ENCODE data around the gene ZNF124.
"Not testable (repeated sequence)": the region's sequence is repeated elsewhere in the genome, so short reads cannot be mapped to it uniquely, and the experiment has no call there.

Gene ZNF124

DNA sequence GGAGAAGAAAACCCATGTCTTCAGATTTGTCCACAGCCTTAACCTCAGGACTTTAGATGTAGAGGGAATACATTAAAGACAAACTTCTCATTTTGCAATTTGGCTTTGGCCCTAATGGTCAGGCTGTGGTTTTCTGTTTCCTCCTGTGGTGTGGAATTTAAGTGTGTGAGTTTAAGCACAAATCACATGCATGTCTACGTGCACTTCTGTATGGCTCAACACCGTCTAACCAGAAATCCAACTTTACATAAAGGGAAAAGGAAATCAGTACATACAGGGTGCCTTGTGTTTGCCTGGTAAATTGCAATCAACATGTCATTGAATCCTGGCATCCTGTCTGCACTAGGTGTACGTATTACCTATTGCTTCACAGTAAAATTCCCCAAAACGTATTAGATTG, 1.2 kb upstream of the ZNF124 start:
- DNase-seq (ENCODE audit: low read depth), result no peak

DNA sequence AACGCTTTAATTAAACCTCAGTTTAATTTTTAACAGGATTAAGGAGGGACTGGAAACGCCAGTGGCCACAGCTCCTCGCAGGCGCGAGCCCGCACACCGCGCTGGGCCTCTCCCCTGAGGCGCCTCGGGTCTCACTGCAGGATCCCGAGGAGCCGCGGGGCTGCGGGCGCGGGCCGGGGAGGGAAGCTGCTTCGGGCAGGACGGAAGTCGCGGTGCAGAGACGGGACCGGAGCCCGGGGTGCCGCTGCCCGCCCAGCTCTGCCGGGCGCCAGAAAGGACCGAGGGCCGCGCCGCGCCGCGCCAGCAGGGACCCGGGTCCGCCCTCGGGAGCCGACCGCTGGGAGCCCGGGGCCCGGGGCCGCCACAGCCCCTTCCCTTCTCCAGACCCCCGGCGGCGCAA, 377 bp downstream of the ZNF124 start:
- not testable (repeated sequence) for DNase-seq (ENCODE audit: low read depth)

DNA sequence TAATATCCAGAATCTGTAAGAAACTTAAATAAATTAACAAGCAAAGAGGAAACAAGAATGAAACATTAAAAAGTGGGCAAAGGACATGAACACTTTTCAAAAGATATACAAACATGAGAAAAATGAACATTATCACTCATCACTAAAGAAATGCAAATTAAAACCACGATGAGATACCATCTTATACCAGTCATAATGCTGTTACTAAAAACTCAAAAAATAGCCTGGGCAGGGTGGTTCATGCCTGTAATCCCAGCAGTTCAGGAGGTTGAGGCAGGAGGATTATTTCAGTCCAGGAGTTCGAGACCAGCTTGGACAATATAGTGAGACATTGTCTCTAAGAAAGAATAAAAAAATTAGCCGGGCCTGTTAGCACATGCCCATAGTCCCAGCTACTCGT, 6.1 kb downstream of the ZNF124 start:
- DNase-seq (ENCODE audit: low read depth), result no peak

DNA sequence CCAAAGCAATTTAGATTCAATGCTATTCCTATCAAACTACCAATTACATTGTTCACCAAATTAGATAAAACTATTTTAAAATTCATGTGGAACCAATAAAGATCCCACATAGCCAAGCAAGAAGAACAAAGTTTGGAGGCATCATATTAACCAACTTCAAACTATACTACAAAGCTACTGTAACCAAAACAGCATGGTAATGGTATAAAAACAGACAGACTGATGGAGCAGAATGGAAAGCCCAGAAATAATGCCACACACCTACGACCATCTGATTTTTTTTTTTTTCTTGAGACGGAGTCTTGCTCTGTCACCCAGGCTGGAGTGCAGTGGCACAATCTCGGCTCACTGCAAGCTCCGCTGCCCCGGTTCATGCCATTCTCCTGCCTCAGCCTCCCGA, 7.1 kb downstream of the ZNF124 start:
- no peak for DNase-seq (ENCODE audit: low read depth)

DNA sequence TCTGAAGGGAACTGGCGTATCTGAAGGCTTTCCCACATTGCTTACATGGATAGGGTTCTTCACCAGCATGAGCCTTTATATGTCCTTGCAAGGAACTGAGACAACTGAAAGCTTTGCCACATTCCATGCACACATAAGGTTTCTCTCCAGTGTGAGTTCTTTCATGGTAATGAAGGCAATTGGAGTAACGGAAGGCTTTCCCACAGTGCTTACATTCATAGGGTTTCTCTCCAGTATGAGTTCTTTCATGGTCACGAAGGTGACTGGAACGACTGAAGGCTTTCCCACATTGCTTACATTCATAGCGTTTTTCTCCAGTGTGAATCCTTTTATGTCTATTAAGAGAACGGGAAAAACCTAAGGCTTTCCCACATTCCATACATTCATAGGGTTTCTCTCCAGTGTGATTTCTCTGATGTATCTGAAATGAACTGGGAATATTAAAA, 15.0 kb downstream of the ZNF124 start:
- DNase-seq (ENCODE audit: low read depth), result no peak

DNA sequence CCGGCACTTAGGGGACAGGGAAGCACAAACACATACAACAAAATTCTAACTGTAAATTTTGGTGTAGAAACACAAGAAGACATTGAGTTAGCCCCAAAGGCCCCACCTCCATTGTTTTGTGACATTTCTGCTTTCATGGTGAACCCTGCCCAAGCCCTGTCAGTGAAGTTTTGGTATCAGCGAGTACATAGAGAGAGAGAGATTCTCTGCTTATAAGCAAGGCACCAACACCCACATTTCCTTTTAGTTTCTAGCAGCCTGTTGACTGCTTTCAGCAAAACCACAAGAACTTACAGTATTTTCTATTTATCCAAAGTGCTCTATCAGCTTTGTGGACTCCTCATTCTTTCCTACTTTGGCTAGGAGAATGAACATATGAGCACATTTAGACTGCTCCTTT, 24.0 kb downstream of the ZNF124 start:
- no peak for DNase-seq (ENCODE audit: low read depth)

DNA sequence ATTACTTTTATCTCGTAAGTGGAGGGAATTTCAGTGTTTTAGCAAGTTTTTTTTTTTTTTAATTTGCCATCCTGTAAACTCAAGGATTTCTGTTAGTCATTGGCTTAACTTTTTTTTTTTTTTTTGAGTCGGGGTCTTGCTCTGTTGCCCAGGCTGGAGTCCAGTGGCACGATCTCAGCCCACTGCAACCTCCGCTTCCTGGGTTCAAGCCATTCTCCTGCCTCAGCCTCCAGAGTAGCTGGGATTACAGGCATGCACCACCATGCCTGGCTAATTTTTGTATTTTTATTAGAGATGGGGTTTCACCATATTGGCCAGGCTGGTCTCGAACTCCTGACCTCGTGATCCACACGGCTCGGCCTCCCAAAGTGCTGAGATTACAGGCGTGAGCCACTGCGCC, 24.7 kb downstream of the ZNF124 start:
- DNase-seq (ENCODE audit: low read depth), result not testable (repeated sequence)

DNA sequence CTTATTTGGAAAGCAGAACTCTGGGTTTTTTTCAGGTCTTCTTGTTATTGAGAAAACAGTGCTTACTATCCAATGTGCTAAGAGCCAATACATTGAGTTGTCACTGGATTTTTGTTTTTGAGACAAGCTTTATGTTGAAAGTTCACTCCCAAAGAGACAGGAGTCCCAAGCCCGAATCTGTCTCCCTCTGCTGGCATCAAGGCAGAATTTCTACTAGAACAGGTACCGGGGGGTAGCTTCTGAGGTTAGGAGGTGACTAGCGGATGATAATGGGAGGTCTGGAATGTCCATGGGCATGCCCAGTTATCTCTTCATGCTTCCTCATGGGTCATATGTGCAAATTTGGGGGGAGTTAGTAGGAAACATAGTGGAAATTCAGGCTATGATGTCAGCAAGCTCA, 25.1 kb downstream of the ZNF124 start:
- DNase-seq (ENCODE audit: low read depth), result no peak

DNA sequence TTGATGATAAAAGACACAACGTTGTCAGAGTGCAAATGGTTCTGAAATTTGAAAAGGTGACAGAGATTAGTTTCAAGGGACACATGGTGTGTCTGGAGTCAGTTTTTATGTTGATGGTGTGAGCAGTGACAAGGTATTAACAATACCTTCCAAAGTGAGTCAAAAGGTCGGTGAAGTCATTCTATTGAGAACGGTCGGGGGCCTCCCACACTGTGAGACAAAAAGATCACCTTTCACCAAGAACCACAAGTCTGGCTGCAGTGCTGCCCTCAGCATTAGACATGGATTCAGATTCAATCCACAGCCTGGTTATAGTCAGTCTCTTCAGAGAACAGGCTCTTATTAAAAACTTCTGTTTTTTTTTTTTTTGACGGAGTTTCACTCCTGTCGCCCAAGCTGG, 26.5 kb downstream of the ZNF124 start:
- no peak for DNase-seq (ENCODE audit: low read depth)

DNA sequence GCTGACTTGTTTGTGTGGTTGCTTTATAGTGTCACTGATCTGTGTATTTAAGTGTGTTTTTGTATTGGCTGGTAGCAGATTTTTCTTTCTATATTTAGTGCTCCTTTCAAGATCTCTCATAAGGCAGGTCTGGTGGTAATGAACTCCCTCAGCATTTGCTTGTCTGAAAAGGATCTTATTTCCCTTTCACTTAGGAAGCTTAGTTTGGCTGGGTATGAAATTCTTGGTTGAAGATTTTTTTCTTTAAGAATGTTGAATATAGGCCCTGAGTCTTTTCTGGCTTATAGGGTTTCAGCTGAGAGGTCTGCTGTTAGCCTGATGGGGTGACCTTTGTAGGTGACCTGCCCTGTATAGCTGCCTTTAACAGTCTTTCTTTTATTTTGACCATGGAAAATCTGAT, 32.3 kb downstream of the ZNF124 start:
- DNase-seq (ENCODE audit: low read depth), result not testable (repeated sequence)

DNA sequence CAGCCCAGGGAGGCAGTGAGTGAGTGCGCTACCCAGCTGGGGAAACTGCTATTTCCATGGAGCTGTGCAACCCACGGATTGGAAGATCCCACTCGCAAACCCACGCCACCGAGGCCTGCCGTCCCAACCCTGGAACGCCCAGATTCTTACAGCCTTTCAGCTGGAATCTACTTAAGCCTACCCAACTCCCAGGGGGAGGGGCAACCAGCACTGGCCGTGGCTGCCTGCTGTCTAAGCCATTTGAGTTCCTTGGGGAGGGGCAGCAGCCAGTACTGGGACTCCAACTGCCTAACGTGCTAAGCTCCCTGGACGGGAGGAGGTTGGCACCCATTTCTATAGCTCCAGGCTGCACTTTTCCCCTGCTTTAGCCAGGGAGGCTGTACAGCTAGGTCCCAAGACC, 40.6 kb downstream of the ZNF124 start:
- no peak for DNase-seq (ENCODE audit: low read depth)

DNA sequence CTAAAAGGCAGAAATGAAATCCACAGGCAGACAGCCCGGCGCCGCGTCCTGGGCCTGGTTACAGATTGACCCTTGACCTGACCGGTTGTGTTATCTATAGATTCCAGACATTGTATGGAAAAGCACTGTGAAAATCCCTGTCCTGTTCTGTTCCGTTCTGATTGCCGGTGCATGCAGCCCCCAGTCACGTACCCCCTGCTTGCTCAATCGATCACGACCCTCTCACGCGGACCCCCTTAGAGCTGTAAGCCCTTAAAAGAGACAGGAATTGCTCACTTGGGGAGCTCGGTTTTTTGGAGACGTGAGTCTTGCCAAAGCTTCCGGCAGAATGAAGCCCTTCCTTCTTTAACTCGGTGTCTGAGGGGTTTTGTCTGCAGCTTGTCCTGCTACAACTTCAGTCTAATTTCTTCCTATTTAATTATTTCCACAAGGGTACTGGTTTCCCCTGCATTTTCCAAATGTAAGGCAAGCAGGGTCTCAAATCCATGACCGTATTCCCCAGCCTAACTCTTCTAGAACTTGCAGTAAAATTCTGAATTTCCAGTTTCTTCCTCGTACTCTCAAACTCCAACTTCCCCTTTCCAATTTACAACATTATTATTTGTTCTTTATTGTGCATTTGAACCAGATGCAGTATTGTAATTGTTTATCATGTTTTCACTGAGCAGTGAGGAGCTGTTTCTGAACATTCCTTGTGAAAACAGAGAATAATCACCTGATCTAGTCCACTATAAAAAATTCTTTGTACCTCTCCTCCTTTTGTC, 44.1 kb downstream of the ZNF124 start:
- DNase-seq (ENCODE audit: low read depth), result not testable (repeated sequence)

DNA sequence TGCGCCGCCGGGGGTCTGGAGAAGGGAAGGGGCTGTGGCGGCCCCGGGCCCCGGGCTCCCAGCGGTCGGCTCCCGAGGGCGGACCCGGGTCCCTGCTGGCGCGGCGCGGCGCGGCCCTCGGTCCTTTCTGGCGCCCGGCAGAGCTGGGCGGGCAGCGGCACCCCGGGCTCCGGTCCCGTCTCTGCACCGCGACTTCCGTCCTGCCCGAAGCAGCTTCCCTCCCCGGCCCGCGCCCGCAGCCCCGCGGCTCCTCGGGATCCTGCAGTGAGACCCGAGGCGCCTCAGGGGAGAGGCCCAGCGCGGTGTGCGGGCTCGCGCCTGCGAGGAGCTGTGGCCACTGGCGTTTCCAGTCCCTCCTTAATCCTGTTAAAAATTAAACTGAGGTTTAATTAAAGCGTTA, 45.2 kb downstream of the ZNF124 start:
- DNase-seq (ENCODE audit: low read depth), result not testable (repeated sequence)

DNA sequence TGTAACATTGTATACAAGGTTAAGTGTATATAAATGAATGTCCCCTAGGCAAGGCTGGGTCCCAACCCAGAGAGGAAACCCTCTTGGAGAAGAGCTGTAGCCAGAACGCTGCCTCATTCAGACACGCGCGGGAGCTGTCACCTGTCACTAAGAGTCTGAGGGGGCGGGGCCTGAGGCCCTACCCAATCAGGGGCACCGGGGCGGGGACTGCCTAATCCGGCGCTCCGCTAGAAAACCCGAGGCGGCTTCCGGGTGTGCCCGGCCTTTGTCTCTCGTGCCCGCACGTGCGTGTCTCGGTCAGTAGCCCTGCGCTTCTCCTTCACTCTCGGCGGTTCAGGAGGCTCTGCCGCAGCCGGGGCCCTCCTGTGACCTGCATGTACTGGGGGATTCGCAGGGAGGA, 45.7 kb downstream of the ZNF124 start:
- DNase-seq (ENCODE audit: low read depth), result not testable (repeated sequence)

DNA sequence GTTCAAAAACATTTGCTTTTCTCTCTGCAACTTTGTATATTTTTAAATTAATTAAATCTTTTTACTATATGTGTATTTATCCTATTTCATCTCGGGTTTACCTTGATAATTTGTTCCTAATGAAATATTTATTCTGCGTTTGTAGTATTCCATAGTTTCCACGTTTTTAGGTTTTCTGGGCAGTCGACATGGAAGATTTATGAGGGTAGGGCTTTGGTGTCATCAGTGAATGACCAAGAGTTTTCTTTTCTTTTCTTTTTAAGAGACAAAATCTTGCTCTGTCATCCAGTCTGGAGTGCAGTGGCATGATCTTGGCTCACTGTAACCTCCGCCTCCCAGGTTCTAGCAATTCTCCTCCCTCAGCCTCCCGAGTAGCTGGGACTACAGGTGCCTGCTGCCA, 50.4 kb downstream of the ZNF124 start:
- no peak for DNase-seq (ENCODE audit: low read depth)

DNA sequence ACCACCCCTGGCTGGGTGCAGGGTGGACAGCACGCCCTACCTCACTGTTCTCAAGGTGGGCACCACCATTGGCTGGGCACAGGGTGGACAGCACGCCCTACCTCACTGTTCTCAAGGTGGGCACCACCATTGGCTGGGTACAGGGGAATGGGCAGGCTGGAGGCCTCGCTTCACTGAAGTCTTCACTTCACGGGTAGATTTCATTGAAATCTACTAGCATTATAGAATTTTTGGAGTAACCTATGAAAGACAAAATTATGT, 51.5 kb downstream of the ZNF124 start:
- not testable (repeated sequence) for DNase-seq (ENCODE audit: low read depth)

DNA sequence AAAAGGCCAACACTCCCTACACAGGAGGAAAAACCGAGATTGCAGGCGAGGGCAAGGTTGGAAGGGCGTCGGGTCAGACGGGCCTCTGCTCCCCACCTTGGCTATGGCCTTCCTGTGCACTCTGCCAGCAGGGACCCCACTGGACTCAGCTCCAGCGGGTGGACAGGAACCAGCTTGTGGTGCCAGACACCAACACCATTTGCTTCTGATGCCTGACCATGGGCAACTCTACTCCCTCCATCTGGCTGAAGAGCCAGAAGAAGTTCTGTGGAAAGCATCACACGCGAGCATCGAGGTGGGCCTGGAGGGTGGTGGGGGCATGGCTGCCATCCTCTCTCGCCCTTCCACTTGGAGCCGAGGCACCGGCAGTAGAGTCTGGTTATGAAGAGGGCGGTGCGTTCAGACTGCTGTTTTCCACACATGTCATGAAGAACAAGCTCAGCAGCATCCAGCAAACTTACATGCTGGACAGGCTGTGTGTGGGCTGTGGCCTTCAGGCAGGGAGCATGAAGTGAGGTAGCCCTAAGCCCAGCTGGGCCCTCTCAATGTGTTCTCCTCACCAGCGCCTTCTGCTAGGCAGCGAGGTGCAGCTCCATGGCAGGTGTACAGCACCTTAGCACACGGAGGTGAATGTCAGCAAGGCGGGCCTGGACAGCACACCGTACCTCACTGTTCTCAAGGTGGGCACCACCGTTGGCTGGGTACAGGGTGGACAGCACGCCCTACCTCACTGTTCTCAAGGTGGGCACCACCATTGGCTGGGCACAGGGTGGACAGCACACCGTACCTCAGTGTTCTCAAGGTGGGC, 52.0 kb downstream of the ZNF124 start:
- no peak for DNase-seq (ENCODE audit: low read depth)

DNA sequence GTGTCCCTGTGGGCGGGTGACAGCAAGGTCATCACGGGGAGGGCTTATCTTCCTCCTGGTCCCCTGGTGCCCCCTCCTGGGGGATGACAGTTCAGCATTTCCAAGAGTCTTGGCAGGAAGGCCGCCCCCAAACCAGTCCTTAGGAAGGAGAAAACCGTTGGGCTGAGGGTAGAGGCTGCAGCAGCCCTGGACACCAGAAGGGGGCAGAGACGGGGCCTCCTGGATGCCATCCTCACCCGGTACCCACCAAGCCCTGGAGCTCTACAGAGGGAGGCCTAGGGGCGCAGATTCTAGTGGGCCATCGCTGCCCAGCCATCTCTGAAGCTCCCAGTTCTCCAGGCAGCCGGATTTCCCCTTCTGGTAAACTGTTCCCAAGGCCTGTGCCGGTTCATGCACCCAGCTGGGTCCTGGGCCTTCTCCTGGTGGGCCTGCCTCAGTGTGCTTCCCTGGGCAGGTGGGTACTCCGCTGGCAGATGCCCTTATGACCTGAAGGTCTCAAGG, 52.8 kb downstream of the ZNF124 start:
- no peak for DNase-seq (ENCODE audit: low read depth)

DNA sequence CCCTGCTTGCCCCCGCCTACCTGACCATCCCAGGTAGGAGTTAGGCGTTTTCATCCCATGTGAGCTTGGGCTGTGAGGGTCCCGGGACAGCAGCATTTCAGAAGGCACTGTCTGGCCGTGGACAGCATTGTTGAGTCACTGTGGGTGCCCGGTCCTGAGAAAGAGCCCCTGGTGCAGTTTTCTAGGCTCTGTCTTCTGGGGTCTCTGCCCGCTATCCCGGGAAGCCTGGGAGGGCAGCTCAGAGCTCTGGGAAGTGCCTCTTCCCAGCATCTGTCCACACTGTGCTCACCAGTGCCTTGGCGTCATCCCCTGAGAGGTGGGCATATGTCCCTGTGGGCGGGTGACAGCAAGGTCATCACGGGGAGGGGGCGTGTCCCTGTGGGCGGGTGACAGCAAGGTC, 56.3 kb downstream of the ZNF124 start:
- DNase-seq (ENCODE audit: low read depth), result no peak

DNA sequence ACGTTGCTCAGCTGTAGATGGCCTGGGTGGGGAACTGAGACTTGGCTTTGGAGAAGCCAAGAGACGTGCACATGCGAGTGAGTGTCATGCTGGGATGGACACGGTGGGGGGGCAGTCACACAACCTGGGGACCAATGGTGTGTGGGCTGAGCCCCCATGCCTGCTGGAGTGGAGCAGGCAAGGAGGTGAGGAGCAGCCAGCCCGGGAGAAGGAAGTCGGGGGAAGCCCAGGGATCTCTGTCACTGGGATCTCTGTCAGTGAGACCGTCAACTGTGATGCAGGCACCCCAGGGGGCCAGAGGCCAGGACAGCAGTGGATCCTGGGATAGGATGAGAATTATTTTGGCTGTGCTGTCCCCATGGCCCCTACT, 56.7 kb downstream of the ZNF124 start:
- DNase-seq (ENCODE audit: low read depth), result no peak

DNA sequence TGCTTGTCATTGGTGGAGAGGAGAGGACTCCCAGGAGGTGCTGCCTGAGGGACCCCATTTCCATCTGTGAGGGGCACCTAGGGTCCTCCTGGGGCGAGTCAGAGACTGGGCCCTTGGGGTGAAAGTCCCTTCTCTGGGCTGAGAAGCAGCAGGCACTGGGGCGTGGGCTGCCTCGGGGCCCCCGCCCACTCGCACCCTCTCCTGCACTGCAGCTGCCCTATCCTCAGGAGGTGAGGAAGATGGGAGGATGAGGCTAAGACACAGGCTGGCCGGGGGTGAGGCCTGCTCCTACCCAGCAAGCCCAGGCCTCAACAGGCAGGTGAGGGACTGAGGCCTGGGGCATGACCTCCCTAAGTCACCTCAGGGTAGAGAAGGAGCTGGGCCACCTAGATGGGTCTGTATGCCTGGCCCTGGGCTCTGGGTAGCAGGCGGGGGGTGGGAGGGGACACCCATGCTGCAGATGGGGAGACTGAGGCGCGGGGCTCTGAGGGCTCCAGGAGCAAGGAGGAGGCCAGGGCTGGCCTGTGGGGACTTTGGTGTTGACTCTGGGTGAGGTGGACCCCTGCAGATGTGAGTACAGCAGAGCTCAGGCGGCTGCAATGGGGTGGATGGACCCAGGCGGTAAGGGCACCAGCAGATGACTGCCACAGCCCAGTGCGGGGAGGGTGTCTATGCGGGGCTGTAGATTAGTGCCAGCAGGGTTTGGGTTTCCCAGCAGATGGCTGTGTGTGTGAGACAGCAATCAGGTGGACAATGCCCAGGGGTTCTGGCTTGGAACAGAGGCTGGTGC, 57.3 kb downstream of the ZNF124 start:
- DNase-seq (ENCODE audit: low read depth), result no peak

DNA sequence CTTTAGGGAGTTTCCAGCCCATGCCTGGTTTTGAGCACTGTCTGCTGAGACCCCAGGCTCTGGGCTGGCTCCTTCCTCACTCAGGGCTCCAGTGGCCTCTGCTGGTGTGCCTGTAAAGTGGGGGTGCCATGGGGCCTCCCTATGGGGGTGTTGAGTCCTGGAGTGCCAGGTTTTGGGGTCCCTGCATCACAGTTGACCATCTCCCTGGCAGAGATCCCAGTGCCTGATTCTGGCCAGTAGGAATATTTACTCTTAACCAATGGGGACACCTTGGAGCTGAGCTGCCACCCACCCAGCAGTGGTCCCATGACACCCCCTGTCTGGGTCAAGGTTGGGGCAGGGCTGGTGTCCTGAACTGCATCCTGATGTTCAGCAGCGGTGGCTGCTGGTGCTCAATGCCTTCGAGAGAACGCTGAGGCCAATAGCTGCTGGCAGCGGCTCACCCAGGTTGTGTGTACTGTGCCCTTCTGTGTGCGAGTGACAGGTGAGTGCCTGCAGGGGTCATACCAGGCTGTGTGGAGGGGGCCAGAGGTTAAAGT, 58.0 kb downstream of the ZNF124 start:
- DNase-seq (ENCODE audit: low read depth), result no peak

DNA sequence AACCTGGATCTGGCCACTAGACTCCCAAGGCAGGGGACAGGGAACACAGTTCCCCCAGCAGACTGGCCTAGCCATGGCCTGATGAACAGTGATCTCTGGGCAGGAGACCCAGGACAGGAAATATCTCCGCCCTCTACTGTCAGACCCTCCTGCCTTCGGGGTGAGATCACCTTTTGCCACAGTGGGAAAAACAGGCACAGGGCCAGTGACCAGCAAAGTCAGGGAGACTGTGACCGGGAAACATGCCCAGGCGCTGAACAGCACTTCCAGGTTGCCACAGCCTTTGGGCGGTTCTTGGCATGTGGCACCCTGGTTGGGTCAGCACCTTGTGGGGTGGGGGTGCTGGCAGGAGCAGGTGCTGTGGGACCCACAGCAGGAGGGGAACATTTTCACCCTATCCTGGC, 58.7 kb downstream of the ZNF124 start:
- DNase-seq (ENCODE audit: low read depth), result no peak

Measured in non-pigmented ciliary epithelial cell (primary cell).